Choroid plexus epithelial cell (primary cell): ENCODE results near the gene PGLYRP4.

Experiments used
- DNase-seq: peaks from one replicate; pipeline ENCODE4 v3.0.0-alpha.2; 2010; ENCODE audit warnings: low read depth
- H3K4me3 ChIP-seq: 2 replicates; pipeline ENCODE4 v1.5.1; 2011; ENCODE audit warnings: low read depth, mild to moderate bottlenecking, control low read depth, low read length, moderate library complexity
- CTCF ChIP-seq: conservative IDR thresholded peaks from 2 replicates; pipeline ENCODE4 v1.5.1; 2011; ENCODE audit warnings: low read depth, mild to moderate bottlenecking, control low read depth, inconsistent platforms, low read length, moderate library complexity

PGLYRP4 gene

GRCh38 chr1:153291514-153291913 lies 57.1 kb downstream of the PGLYRP4 start:
- TF ChIP-seq CTCF = no peak
- no peak overlapping the region for H3K4me3 ChIP-seq
- no peak for DNase-seq

DNA sequence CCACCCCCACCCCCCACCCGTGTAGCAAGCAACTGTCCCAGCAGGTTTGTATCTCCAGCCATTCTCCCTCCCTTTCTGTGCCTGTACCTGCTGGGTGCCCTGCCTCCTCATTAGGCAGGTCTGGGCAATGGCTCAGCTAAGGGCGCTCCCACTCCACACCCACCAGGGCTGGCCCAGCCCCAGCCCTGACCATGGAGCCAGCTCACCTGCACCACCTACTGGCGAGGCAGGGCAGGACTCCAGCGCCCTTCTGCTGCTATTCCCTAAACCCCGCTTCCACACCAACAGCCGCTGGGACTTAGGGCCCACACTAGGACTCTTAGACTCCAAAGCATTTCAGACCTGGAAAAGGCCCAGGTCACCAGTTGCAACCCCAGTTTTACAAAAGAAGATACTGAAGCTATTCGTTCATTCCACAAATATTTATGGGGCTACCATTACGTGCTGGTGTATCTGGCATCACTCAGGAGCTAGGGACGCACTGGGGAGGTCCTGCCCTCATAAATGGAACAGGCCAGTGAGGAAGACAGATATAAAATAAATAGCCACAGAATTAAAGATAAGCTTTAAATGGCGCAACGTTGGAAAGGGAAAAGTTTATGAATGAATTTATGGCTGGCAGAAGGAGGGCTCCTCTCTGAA lies 59.9 kb downstream of the PGLYRP4 start:
- no peak for DNase-seq
- peak; percentile 33 for TF ChIP-seq CTCF
- H3K4me3 ChIP-seq = no peak overlapping the region
